Body of pancreas (tissue), 4 donors: ENCODE results near the gene GAS1. TPM values are rescaled to one million over a fixed set of nuclear protein-coding genes. Genes with fewer than 3 reads are reported as not detected.
A peak's percentile ranks its signal among the peaks of the same experiment; 100 is the strongest.

Source experiments
- ATAC-seq: fragments of 150-250 bp; one replicate; pipeline ENCODE4 v1.9.1; 2016
- DNase-seq, 4 donors: peaks; one replicate each; pipeline ENCODE4 v3.0.0-alpha.2; 2019
- H3K27ac ChIP-seq, 4 donors: fragments of 200-600 bp; sonication (generic); 1 replicate in 3 of 4; 2 replicates in 1 of 4; pipeline versions ENCODE4 v1.5.1 to v1.6.1; 2016 to 2019; ENCODE audit warnings: mild to moderate bottlenecking in 1 of 4, mixed read lengths in 1 of 4, moderate library complexity in 1 of 4
- H3K27me3 ChIP-seq, 2 donors: fragments of 200-600 bp; sonication (generic); one replicate each; pipeline ENCODE4 v1.6.0; 2016; ENCODE audit warnings: mild to moderate bottlenecking in 1 of 2
- H3K36me3 ChIP-seq, 2 donors: fragments of 200-600 bp; sonication (generic); replicated peaks in 1 of 2; 2 replicates each; pipeline ENCODE4 v1.5.1; 2016; ENCODE audit warnings: low read depth in 2 of 2; ENCODE audit not compliant: insufficient read depth in 1 of 2
- H3K4me1 ChIP-seq: fragments of 200-600 bp; sonication (generic); one replicate; pipeline ENCODE4 v1.6.0; 2016
- H3K4me3 ChIP-seq, 2 donors: fragments of 200-600 bp; sonication (generic); 1 replicate in 1 of 2; 2 replicates in 1 of 2; pipeline ENCODE4 v1.5.1; 2016 to 2019
- H3K9me3 ChIP-seq, 3 donors: fragments of 200-600 bp; sonication (generic); 1 replicate in 2 of 3; 2 replicates in 1 of 3; pipeline ENCODE4 v1.5.1; 2016
- POLR2A ChIP-seq, 3 donors: fragments of 450-650 bp; IDR thresholded peaks; one replicate each; pipeline ENCODE4 v1.6.1; 2016; ENCODE audit warnings: antibody characterized with exemption in 3 of 3, mild to moderate bottlenecking in 2 of 3
- WGBS, 2 donors: methylation state at CpG; one replicate each; pipeline ENCODE4 v1.1.5; 2017; 5-methylcytosine and 5-hydroxymethylcytosine counted together
- intact Hi-C: fragments of 100-400 bp; cut with DNase I; formaldehyde crosslinking; loops from one replicate; pipeline ENCODE4 v1.15.1; 2023
- total RNA-seq, 2 donors: library from RNA; depleted of rRNA; stranded (reverse); fragments of >200 nt; gene quantifications; one replicate each; pipeline ENCODE4 v1.1.0, GENCODE V29; 2016
- TF ChIP-seq, protein P1 (sequence below), 7 experiments: fragments of 450-650 bp in 4 of 7; fragments of 200-600 bp in 3 of 7; sonication (generic) in 3 of 7; IDR thresholded peaks; one replicate each; pipeline ENCODE4 v1.5.1; 2016 to 2019; ENCODE audit warnings: antibody characterized with exemption in 7 of 7

The GAS1 gene
- total RNA-seq, 2 donors from 2014 or later = 29.1 to 37.6 TPM

DNA sequence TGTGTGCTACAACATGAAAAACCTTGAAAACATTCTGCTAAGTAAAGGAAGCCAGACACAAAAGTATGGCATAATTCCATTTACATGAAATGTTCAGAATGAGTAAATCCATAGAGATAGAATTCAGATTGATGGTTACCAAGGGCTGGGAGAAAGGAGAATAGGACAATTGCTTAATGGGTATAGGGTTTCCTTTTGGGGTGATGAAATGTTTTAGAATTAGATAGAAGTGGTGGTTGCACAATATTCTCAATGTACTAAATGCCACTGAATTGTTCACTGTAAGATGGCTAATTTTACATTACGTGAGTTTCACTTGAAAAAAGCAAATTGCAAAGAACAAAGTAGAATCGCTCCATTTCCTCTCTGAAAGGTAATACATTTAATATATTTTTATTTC is 43.0 kb upstream of the GAS1 start:
- ATAC-seq (no peak), DNase-seq (no peak)
- intact Hi-C loops = no loop called here
- TF ChIP-seq, protein P1, sequence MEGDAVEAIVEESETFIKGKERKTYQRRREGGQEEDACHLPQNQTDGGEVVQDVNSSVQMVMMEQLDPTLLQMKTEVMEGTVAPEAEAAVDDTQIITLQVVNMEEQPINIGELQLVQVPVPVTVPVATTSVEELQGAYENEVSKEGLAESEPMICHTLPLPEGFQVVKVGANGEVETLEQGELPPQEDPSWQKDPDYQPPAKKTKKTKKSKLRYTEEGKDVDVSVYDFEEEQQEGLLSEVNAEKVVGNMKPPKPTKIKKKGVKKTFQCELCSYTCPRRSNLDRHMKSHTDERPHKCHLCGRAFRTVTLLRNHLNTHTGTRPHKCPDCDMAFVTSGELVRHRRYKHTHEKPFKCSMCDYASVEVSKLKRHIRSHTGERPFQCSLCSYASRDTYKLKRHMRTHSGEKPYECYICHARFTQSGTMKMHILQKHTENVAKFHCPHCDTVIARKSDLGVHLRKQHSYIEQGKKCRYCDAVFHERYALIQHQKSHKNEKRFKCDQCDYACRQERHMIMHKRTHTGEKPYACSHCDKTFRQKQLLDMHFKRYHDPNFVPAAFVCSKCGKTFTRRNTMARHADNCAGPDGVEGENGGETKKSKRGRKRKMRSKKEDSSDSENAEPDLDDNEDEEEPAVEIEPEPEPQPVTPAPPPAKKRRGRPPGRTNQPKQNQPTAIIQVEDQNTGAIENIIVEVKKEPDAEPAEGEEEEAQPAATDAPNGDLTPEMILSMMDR (IDR thresholded peaks at IDR 0.05) = no peak
- no peak for TF ChIP-seq POLR2A (IDR thresholded peaks at IDR 0.05)
- Histone ChIP-seq H3K9me3 (no peaks in the 10 kb centered on the region), H3K4me3 (no peak overlapping the region), H3K27me3 (no peaks in the 10 kb centered on the region), H3K27ac (no peak overlapping the region), H3K36me3 (no peaks in the 10 kb centered on the region), H3K4me1 (peaks cover 4% of the 10 kb centered on the region)
- 84 to 99% methylated on average over 2 of the region's 2 CpGs for WGBS, 2 donors

DNA sequence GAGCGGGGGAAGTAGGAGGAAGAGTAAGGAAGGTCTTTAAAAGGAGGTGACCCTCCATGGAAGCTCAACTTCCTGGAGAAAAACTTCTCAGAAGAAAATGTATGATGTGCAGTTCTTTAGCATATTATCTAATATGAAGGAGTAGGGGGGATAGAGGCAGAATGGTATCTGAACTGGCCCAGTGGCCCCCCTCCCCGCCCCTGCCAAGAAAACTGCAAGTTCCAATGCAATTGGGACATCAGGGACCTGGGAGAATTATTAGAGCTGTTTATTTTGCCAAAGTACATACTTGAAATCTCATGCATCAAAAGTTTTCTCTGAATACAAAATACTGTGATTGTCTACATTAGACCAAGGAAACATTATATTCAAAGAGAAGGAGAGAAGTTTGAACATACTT is 40.6 kb upstream of the GAS1 start:
- H3K36me3 ChIP-seq = no peaks in the 10 kb centered on the region
- intact Hi-C loops = no loop called here
- 81 to 94% methylated on average over 2 of the region's 2 CpGs for WGBS, 2 donors
- ATAC-seq = no peak
- H3K27ac ChIP-seq = no peak overlapping the region
- no peaks in the 10 kb centered on the region for H3K27me3 ChIP-seq
- no peak overlapping the region for H3K4me3 ChIP-seq
- TF ChIP-seq, protein P1 (IDR thresholded peaks at IDR 0.05) = no peak
- TF ChIP-seq POLR2A (IDR thresholded peaks at IDR 0.05) = no peak
- H3K9me3 ChIP-seq = no peaks in the 10 kb centered on the region
- peaks cover 16% of the 10 kb centered on the region for H3K4me1 ChIP-seq
- no peak for DNase-seq

DNA sequence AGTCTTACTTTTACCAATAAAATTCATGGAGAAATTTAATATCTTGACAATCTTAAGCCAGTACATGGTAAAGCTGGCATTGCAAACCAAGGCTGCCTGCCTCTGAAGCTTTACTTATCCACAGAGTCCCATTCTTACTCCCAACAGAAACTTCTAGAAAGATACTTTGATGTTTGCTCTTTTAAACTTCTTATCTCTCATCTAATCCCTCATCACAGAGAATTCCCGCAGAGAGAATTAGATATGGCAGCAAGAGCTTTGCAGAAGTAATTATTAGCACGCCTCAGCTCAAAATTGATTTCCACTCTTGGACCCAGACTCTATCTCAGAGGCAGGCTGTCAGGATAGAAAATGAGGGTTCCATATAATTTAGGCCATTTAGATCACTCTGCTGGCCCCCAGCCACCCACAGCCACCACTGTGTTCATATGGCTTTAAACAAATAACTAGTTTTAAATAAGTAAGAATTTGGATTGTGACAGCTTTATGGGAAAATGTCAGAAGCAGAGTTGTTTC is 37.9 kb upstream of the GAS1 start:
- 67 to 68% methylated on average over 2 of the region's 2 CpGs for WGBS, 2 donors
- DNase-seq = no peak
- no peak overlapping the region for H3K27ac ChIP-seq
- TF ChIP-seq POLR2A (IDR thresholded peaks at IDR 0.05) = no peak
- TF ChIP-seq, protein P1 (IDR thresholded peaks at IDR 0.05) = no peak
- H3K4me1 ChIP-seq = peaks cover 20% of the 10 kb centered on the region
- no peaks in the 10 kb centered on the region for H3K36me3 ChIP-seq
- no peak overlapping the region for H3K4me3 ChIP-seq
- no peak for ATAC-seq
- intact Hi-C loops = no loop called here
- H3K27me3 ChIP-seq = no peaks in the 10 kb centered on the region
- H3K9me3 ChIP-seq = no peaks in the 10 kb centered on the region

DNA sequence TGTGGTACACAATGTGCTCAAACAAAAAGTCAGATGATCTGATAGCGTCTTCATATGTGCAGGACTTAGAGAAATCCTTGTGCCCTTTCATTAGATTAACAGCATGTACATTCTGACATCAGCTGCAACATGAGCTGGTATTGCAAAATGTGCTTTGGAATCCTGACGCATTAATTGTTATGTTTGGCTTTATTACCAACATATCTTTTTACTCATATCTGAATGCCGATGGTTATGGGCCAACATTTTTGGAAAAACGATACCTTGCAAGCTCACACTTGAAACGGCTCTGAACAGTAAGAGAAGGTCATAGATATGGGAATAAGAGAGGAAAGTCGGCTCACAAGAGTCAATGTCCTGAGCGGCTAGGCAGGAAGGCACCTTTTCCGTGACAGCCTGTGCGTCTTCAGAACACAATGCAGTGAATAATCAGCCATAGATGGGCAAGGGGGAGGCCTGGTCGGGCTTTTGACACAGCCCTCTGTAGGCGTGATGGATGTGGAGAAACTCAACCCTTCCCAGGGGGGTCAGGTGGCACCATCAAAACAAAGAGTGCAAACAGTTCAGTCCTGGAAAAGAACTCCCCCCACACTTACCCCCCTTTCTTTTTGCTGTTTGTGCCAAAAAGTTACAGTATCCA is 36.4 kb upstream of the GAS1 start:
- no peaks in the 10 kb centered on the region for H3K27me3 ChIP-seq
- DNase-seq (peak in 1 of 4 donors; percentile 61), ATAC-seq (peak; percentile 79)
- TF ChIP-seq, protein P1 (IDR thresholded peaks at IDR 0.05) = no peak
- TF ChIP-seq POLR2A (IDR thresholded peaks at IDR 0.05) = no peak
- no peak overlapping the region for H3K4me3 ChIP-seq
- peak overlapping the region in 2 of 4 donors; percentile 50 to 54 for H3K27ac ChIP-seq
- H3K36me3 ChIP-seq = no peaks in the 10 kb centered on the region
- no peaks in the 10 kb centered on the region for H3K9me3 ChIP-seq
- intact Hi-C loops = no loop called here
- peaks cover 20% of the 10 kb centered on the region for H3K4me1 ChIP-seq
- 29% methylated on average over 10 to 11 of the region's 11 CpGs for WGBS, 2 donors

DNA sequence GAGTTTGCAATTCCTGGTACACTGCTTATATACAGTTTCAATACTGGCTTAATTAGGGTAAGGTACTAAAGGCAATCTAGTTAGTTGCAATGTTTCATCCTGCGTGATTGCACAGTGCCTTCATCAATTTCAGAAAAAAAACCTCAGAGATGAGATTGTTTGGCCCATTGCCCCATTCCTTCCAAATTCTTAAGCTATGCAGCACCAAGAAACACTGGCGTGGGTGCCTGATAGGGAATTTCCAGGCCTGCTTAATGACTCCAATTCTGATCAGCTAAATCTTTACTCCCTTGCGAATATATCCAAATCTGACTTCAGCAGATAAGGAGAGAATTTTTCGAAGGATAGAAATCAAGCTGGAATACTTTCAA is 35.9 kb upstream of the GAS1 start:
- Histone ChIP-seq H3K27ac (peak overlapping the region in 2 of 4 donors; percentile 50 to 54), H3K9me3 (no peaks in the 10 kb centered on the region), H3K36me3 (no peaks in the 10 kb centered on the region), H3K4me1 (peaks cover 20% of the 10 kb centered on the region), H3K4me3 (no peak overlapping the region), H3K27me3 (no peaks in the 10 kb centered on the region)
- WGBS, 2 donors = 38 to 53% methylated on average over 4 of the region's 4 CpGs
- TF ChIP-seq POLR2A (IDR thresholded peaks at IDR 0.05) = no peak
- TF ChIP-seq, protein P1 (IDR thresholded peaks at IDR 0.05) = no peak
- intact Hi-C loops = no loop called here
- DNase-seq = peak in 2 of 4 donors; percentile 16 to 47
- no peak for ATAC-seq
